Activated CD4-positive, alpha-beta memory T cell treated with anti-CD3 and anti-CD28 coated beads, Interleukin-2, amount 10 ng/mL, durations not matched to agents 7 days and 5 days (primary cell): ENCODE measurements around the gene EFCAB6. TPM values are rescaled to one million over a fixed set of nuclear protein-coding genes. Genes with fewer than 3 reads are reported as not detected.

Experiments
- CTCF ChIA-PET: fragments of 350-600 bp; sonication (Branson Sonifier 250); formaldehyde crosslinking; loops from one replicate; lab custom pipeline; 2021; ENCODE audit warnings: antibody characterized with exemption, inconsistent platforms; lab: Charles Lee
- POLR2A ChIA-PET: fragments of 350-600 bp; sonication (Branson Sonifier 250); formaldehyde crosslinking; loops from one replicate; lab custom pipeline; 2021; ENCODE audit warnings: antibody characterized with exemption; lab: Charles Lee
- DNase-seq: peaks from one replicate; pipeline ENCODE4 v3.0.0-alpha.2; 2020
- H3K27ac Mint-ChIP-seq: one replicate; pipeline ENCODE4 v1.8.0; 2021; ENCODE audit warnings: mild to moderate bottlenecking, mixed read lengths
- H3K27me3 Mint-ChIP-seq: one replicate; pipeline ENCODE4 v1.8.0; 2021; ENCODE audit warnings: mixed read lengths
- H3K36me3 Mint-ChIP-seq: one replicate; pipeline ENCODE4 v1.8.0; 2021; ENCODE audit warnings: low read depth, mixed read lengths
- H3K4me1 Mint-ChIP-seq: one replicate; pipeline ENCODE4 v1.8.0; 2021; ENCODE audit warnings: mixed read lengths
- H3K4me3 Mint-ChIP-seq: one replicate; pipeline ENCODE4 v1.8.0; 2021; ENCODE audit warnings: mild to moderate bottlenecking, mixed read lengths
- H3K9me3 Mint-ChIP-seq: one replicate; pipeline ENCODE4 v1.8.0; 2021; ENCODE audit warnings: mixed read lengths
- total RNA-seq, 2 experiments: library from RNA; stranded (reverse); gene quantifications; one replicate each; pipeline ENCODE4 v1.2.3, GENCODE V29; 2021

Gene EFCAB6
- total RNA-seq, 2 experiments from 2014 or later: 0.18 TPM; not detected in 1

DNA sequence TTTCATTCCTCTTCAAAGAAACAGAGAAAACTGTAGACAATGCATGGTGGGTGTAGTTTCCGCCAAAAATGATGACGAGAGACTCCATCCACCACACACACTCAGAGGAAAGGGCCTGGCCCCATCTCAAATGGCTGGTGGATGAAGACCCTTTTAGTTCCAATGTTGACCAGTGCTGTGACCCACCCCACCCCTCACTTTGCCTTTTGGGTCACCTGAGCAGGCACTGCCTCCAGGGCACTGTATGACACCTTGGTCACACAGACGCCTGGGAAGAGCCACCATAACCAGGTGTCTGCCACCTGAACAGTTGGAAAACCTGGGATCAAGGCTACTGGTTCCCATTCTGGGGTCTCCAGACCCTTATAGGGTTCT lies 279.0 kb downstream of the EFCAB6 start:
- DNase-seq: no peak
- CTCF ChIA-PET: no interaction called here
- Mint-ChIP-seq H3K4me1 (no peaks in the 10 kb centered on the region), H3K27me3 (peaks cover 1% of the 10 kb centered on the region), H3K4me3 (no peak overlapping the region), H3K9me3 (no peaks in the 10 kb centered on the region), H3K27ac (no peak overlapping the region), H3K36me3 (no peaks in the 10 kb centered on the region)
- POLR2A ChIA-PET: no interaction called here

DNA sequence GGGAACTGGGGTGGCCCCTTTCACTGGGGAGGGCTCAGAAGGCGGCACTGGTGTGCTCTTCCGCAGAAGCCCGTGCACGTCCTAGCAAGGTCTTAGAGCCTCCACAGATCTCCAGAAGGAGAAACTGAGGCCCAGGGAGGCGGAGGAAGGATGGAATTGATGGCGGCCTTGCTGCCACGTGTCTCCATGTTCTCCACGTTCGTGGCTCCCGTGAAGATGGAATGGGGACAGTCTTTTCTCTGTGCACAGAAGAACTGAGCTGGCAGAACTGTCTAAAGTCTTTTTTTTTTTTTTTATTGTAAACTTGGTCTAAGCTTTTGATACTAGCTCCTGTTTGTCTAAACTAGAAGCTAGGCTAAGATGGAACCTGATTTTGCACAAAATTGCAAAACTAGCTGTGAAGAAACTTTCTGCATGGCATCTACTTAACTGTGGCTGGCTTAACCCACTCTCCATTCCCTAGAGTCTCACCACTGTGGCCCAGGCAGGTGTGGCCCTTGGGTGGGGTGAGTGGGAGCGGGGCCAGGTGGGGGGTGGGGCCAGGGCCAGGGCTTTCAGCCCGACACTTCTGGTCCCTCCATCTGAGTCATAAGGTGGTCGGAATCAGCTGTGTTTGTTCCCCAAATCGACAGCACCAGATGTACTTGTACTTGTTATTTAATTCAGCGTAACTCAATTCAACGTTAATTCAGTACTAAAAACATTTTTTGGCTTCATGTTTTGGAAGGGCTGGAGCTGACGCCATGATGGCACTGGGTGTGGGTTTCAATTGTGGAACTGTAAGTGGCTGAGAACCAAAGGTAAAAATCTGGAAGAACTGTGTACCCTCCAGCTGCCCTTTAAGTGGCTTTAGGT lies 279.6 kb downstream of the EFCAB6 start:
- H3K27ac Mint-ChIP-seq: no peak overlapping the region
- DNase-seq: no peak
- ChIA-PET CTCF (no interaction called here), POLR2A (no interaction called here)
- H3K27me3 Mint-ChIP-seq: no peaks in the 10 kb centered on the region
- H3K9me3 Mint-ChIP-seq: no peaks in the 10 kb centered on the region
- no peaks in the 10 kb centered on the region for H3K4me1 Mint-ChIP-seq
- no peak overlapping the region for H3K4me3 Mint-ChIP-seq
- no peaks in the 10 kb centered on the region for H3K36me3 Mint-ChIP-seq

DNA sequence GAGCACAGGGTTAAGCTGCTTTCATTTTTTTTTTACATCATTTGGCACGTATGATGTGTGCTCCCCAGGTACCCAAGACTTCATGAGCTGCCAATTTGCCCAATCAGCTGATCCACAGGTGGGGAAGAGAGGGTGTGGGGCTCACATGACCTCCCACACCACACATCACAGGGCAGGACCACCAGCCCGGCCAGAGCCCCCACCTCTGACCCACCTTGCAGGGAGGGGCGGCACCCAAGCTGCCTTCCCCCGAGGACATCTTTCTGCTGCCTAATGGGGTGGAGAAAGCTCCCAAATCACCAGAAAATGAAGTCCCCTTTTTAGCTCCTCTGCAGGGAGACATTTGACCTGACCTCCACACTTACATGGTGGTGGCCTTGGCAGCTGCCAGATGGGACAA lies 280.5 kb downstream of the EFCAB6 start:
- no peak for DNase-seq
- CTCF ChIA-PET: no interaction called here
- Mint-ChIP-seq H3K27ac (no peak overlapping the region), H3K4me3 (no peak overlapping the region), H3K27me3 (no peaks in the 10 kb centered on the region), H3K36me3 (no peaks in the 10 kb centered on the region), H3K4me1 (no peaks in the 10 kb centered on the region), H3K9me3 (no peaks in the 10 kb centered on the region)
- POLR2A ChIA-PET: no interaction called here

DNA sequence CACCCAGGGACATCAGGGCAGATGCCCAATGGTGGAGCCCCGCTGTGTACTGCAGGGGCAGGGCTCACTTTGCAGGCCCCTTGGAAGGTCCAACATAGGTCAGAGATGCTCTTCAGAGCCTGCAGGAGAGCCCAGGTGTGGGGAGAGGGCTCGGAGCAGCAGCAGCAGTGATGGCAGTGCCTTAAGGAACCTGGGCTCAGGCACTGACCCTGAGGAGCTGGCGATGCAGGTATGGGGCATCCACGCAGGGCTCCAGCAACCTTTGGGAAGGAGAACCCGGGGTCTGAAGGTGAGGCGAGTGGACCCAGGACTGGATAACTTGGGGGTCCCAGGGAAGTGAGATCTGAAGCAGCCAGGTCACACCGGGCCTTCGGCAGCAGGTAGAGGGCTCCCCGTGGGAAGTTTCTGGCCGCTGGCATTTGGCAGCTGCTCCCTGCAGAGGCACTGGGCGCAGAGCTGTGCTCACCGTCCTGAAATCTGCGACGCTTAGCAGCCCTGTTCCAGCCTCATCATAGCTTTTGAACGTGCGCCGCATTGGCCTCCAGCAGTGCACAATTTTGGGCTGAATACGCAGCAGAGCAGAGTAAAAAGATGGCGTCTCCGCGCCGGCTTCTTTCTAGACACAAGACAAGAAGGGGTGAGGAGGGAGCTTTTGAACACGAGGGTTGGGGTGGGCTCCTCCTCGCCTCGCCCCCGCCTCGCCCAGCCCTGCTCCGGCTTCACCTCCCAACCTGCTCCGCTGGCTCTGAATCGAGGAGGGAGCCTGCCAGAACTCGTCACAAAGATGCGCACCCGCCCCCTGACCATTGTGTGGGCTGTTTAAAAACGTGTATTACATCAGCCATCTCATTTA lies 281.5 kb downstream of the EFCAB6 start:
- H3K4me1 Mint-ChIP-seq: no peaks in the 10 kb centered on the region
- no peaks in the 10 kb centered on the region for H3K36me3 Mint-ChIP-seq
- no peak overlapping the region for H3K27ac Mint-ChIP-seq
- CTCF ChIA-PET: no interaction called here
- POLR2A ChIA-PET: no interaction called here
- DNase-seq: no peak
- no peak overlapping the region for H3K4me3 Mint-ChIP-seq
- no peaks in the 10 kb centered on the region for H3K27me3 Mint-ChIP-seq
- H3K9me3 Mint-ChIP-seq: no peaks in the 10 kb centered on the region

DNA sequence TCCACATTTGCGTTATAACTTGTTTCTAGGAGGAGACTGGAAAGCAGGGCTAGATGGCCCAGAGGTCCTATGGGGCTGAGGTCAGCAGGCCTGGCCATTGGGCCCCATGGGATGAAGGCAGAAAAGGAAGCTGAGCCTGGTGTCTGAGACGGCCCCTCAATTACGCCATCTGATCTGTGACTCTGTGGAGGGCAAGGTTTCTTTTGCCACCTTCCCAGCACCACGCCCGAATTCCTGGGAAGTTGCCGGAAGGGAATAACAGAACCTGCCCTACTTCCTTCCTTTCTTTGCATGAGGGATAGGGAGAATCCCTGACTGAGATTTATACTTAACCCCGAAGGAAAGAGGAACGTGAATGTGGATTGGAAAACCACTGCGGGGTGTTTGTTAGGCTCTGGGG lies 282.2 kb downstream of the EFCAB6 start:
- Mint-ChIP-seq H3K4me1 (no peaks in the 10 kb centered on the region), H3K4me3 (no peak overlapping the region), H3K9me3 (no peaks in the 10 kb centered on the region), H3K36me3 (no peaks in the 10 kb centered on the region), H3K27me3 (no peaks in the 10 kb centered on the region), H3K27ac (no peak overlapping the region)
- CTCF ChIA-PET: no interaction called here
- POLR2A ChIA-PET: no interaction called here
- no peak for DNase-seq

DNA sequence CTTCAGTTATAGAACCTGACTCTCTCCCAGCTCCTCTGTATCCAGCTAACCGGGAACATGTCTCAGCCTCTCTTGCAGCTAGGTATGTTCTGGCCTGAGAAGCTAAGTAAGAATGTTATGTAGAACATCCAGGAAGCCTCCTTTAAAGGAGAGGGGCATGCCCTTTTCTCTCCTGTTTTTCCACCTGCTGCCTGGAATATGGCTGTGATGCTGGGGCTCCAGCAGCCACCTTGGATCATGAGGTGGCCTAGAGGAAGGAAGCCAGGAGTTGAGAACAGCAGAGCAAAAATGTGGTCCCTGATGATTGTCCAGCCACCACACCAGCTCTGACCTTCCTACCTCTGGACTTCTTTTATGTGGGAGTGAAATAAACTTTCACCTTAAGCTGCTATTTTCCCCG lies 282.6 kb downstream of the EFCAB6 start:
- Mint-ChIP-seq H3K27ac (no peak overlapping the region), H3K4me3 (no peak overlapping the region), H3K27me3 (no peaks in the 10 kb centered on the region), H3K4me1 (no peaks in the 10 kb centered on the region), H3K9me3 (no peaks in the 10 kb centered on the region), H3K36me3 (no peaks in the 10 kb centered on the region)
- POLR2A ChIA-PET: no interaction called here
- no peak for DNase-seq
- CTCF ChIA-PET: no interaction called here

DNA sequence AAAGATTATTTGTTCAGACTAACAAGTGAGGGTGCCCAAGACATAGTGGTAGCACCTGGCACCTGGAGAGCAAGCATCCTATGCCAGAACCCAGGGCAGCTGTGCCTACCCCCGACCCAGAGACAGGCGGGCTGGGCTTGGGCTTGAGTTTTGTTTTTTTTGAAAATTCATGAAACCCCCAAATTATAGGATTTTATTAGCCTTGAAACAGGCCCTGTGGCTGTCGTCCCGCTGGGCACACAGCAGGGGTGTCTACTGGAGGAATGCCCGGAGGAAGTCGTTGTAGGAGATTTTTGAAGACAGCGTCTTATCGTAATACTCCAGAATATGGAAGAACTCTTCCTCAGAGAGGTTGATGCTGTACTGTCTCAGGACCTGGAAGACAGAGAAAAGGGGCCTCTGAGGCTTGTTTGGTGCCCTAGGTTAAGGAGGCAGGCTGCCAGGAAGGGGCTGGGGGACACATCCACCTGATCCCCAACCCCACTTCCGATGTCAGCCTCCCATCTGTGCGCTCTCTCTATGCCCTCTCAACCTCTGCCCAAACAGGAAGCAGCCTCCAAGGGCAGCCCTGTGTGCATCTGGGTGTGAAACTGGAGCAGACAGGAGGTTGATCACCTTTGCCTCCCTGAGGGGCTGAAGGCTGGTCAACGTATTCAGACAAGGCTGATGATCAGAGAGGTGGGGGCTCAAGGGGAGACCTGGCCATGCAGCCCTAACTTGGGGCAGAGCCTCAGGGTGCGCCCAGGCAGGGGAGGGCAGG lies 283.3 kb downstream of the EFCAB6 start:
- no peak overlapping the region for H3K27ac Mint-ChIP-seq
- ChIA-PET CTCF (no interaction called here), POLR2A (no interaction called here)
- no peak overlapping the region for H3K4me3 Mint-ChIP-seq
- H3K9me3 Mint-ChIP-seq: no peaks in the 10 kb centered on the region
- no peaks in the 10 kb centered on the region for H3K4me1 Mint-ChIP-seq
- DNase-seq: no peak
- no peaks in the 10 kb centered on the region for H3K36me3 Mint-ChIP-seq
- H3K27me3 Mint-ChIP-seq: no peaks in the 10 kb centered on the region

DNA sequence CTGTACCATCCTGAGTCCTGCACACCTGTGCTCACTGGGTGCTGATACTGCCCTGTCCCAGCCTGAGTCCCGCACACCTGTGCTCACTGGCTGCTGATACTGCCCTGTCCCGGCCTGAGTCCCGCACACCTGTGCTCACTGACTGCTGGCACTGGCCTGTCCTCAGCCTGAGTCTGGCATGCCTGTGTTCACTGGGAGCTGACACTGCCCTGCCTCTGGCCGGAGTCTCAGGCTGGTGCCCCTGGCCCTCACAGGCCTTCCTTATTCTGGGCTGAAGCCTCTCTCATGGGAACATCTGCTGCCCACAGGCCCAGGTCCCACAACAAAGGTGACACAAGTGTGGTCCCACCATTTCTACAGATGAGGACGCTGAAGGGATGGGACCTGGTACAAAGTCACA lies 285.2 kb downstream of the EFCAB6 start:
- H3K27ac Mint-ChIP-seq: no peak overlapping the region
- POLR2A ChIA-PET: no interaction called here
- DNase-seq: no peak
- no peaks in the 10 kb centered on the region for H3K9me3 Mint-ChIP-seq
- no peak overlapping the region for H3K4me3 Mint-ChIP-seq
- no peaks in the 10 kb centered on the region for H3K4me1 Mint-ChIP-seq
- no peaks in the 10 kb centered on the region for H3K27me3 Mint-ChIP-seq
- CTCF ChIA-PET: no interaction called here
- H3K36me3 Mint-ChIP-seq: no peaks in the 10 kb centered on the region

DNA sequence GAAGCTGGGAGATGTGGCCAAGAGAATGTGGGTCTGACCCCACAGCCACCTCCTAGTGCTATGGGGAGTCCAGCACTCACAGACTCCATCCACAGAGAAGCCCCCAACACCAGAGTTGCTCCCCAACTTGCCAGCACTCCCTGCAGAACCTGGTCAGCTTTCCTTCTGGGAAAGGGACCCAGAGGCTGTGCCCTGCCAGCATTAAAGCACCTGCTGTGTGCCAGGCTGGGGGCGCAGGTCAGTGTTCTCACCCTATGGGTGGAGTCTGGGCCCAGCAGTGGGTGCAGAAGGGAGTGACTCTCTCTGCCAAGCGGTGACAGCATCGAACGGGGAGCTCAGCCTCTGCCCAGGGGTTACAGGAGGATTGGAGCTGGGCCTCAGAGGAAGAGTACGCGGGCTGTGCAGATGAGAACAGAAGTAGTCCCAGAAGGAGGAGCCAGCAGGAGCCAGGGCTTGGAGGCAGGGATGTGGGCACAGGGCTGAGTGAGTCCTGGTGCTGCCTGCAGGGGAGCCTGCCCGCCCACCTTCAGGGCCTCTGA lies 285.9 kb downstream of the EFCAB6 start:
- no peak for DNase-seq
- Mint-ChIP-seq H3K36me3 (no peaks in the 10 kb centered on the region), H3K27me3 (no peaks in the 10 kb centered on the region), H3K4me1 (no peaks in the 10 kb centered on the region), H3K27ac (no peak overlapping the region), H3K9me3 (no peaks in the 10 kb centered on the region), H3K4me3 (no peak overlapping the region)
- ChIA-PET POLR2A (no interaction called here), CTCF (no interaction called here)

DNA sequence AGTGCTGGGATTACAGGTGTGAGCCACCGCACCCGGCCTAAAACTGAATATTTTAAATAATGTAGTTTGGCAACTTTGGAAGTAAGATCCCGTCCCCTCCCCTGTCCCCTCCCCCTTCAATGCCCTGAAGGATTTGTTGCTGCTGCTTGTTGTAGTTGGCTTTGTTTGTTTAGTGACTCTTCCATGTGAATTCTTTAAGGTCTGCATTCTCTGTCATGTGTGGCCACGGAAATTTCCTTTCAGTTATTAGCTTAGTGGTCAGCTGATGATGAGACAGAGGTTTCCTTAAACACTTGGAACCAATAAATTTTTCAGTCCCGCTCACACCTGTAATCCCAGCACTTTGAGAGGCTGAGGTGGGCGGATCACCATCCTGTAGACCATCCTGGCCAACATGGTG lies 290.4 kb downstream of the EFCAB6 start:
- Mint-ChIP-seq H3K4me3 (no peak overlapping the region), H3K27ac (no peak overlapping the region), H3K36me3 (no peaks in the 10 kb centered on the region), H3K27me3 (peaks cover 3% of the 10 kb centered on the region), H3K4me1 (peaks cover 10% of the 10 kb centered on the region), H3K9me3 (no peaks in the 10 kb centered on the region)
- no peak for DNase-seq
- ChIA-PET POLR2A (no interaction called here), CTCF (interaction anchor here (0.7 kb wide), 1 partner anchor 40 kb away, joined by 3 read pairs; no protein-coding TSS in a partner anchor)

DNA sequence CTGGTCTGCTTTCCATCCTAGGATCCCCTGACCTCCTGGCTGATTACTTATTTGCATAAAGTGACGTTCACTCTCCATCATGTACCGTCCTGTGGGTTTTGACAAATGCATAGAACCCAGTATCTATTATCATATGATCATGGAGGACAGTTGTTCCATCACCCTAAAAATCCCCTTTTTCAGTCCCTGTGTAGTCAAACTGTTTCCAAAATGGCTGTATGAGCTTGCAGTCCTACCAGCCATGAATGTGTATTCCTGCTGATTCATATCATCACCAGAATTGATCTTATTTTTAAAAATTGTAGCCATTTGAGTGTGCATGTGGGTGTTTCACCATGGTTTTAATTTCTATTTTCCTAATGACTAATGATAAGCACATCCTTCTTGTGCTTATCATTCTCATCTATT lies 291.5 kb downstream of the EFCAB6 start:
- ChIA-PET CTCF (no interaction called here), POLR2A (no interaction called here)
- Mint-ChIP-seq H3K27me3 (peaks cover 3% of the 10 kb centered on the region), H3K4me3 (no peak overlapping the region), H3K27ac (no peak overlapping the region), H3K36me3 (no peaks in the 10 kb centered on the region), H3K9me3 (no peaks in the 10 kb centered on the region), H3K4me1 (peaks cover 10% of the 10 kb centered on the region)
- DNase-seq: no peak

DNA sequence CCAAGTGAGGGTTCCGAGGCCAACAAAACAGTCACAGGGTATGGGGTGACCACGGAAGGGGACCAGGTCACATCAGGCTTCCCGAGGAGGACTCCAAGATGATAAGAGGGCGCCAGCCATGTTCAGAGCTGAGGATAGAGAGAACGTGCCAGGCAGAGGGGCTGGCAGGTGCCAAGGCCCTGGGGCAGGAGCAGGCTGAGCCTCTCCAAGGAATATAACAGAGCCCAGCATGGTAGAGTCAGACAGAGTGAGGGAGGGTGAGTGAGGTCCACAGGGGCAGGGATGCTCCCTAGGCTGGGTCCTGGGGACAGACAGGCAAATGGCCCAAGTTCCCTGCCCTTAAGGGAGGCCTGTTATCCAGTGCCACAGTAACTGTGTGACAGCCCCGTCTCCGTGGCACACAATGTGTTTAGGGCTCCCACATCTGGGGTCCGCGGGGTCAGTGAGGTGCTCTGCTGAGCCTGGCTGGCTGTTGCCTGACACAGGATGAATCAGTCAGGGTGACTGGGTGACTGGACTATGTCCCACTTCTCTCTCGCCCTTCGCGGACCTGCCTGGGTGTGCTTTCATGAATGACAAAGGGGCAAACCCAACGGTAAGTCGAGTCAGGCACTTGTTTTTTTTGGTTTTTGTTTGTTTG lies 295.0 kb downstream of the EFCAB6 start:
- Mint-ChIP-seq H3K27ac (no peak overlapping the region), H3K36me3 (no peaks in the 10 kb centered on the region), H3K4me3 (no peak overlapping the region), H3K27me3 (peaks cover 3% of the 10 kb centered on the region), H3K9me3 (no peaks in the 10 kb centered on the region), H3K4me1 (peaks cover 10% of the 10 kb centered on the region)
- DNase-seq: no peak
- ChIA-PET CTCF (no interaction called here), POLR2A (no interaction called here)
